A549 (cell line): ENCODE measurements around the gene TPRG1L. TPM values are rescaled to one million over a fixed set of nuclear protein-coding genes. Genes with fewer than 3 reads are reported as not detected.

ENCODE experiments used
- ATAC-seq, 2 experiments: fragments of 200-7000 bp in 1 of 2; fragments of >200 bp in 1 of 2; cut with Nextera tagmentation in 1 of 2; cut with Tn5 transposase in 1 of 2; 3 replicates each; pipeline versions ENCODE4 v1.8.0 to v1.9.1; 2018 to 2020; ENCODE audit warnings: mild to moderate bottlenecking in 1 of 2, moderate library complexity in 1 of 2
- CTCF ChIA-PET: fragments of 300-600 bp; sonication (Branson Sonifier 250); formaldehyde crosslinking; extraction: SDS; loops from one replicate; lab custom pipeline; 2021; ENCODE audit warnings: antibody characterized with exemption, inconsistent platforms; lab: Yijun Ruan, JAX
- POLR2A ChIA-PET: fragments of 350-600 bp; formaldehyde crosslinking; extraction: SDS; loops from one replicate; lab custom pipeline; 2021; ENCODE audit warnings: antibody characterized with exemption, inconsistent platforms; lab: Yijun Ruan, JAX
- DNase-seq, 2 experiments: peaks; one replicate each; pipeline versions ENCODE4 v3.0.0 to v3.0.0-alpha.2; 2011 to 2016; ENCODE audit warnings: low read depth in 1 of 2, low spot score in 1 of 2
- FAIRE-seq: peaks from 2 replicates; lab custom pipeline; 2011; peaks lifted over from hg19 to GRCh38; lab: Jason Lieb, UNC
- H3K27ac ChIP-seq, 2 experiments: fragments of >200 bp; sonication (Bioruptor Twin); formaldehyde crosslinking; 3 replicates each; pipeline ENCODE4 v1.5.1; 2016 to 2017
- H3K4me1 ChIP-seq: fragments of >200 bp; sonication (Bioruptor Twin); formaldehyde crosslinking; 3 replicates; pipeline ENCODE4 v1.6.1; 2016
- H3K4me2 ChIP-seq: fragments of >200 bp; sonication (Bioruptor Twin); formaldehyde crosslinking; 3 replicates; pipeline ENCODE4 v1.6.1; 2016
- H3K4me3 ChIP-seq: fragments of >200 bp; sonication (Bioruptor Twin); formaldehyde crosslinking; 3 replicates; pipeline ENCODE4 v1.5.1; 2016
- H3K9me3 ChIP-seq: fragments of >200 bp; sonication (Bioruptor Twin); formaldehyde crosslinking; 3 replicates; pipeline ENCODE4 v1.6.1; 2016
- BHLHE40 ChIP-seq: IDR thresholded peaks from 2 replicates; pipeline ENCODE4 v1.6.1; 2012; ENCODE audit warnings: low read depth, low read length, inconsistent platforms
- CEBPB ChIP-seq, 2 experiments: fragments of >200 bp in 1 of 2; sonication (Bioruptor Twin) in 1 of 2; formaldehyde crosslinking in 1 of 2; IDR thresholded peaks; 2 replicates each; pipeline ENCODE4 v1.6.1; 2012 to 2016
- CHD4 ChIP-seq: fragments of 200-600 bp; sonication (generic); IDR thresholded peaks from 2 replicates; pipeline ENCODE4 v1.6.1; 2016; ENCODE audit warnings: antibody characterized with exemption, mild to moderate bottlenecking, borderline replicate concordance
- CTCF ChIP-seq: fragments of >200 bp; sonication (Bioruptor Twin); formaldehyde crosslinking; IDR thresholded peaks from 3 replicates; pipeline ENCODE4 v1.5.1; 2016
- E2F6 ChIP-seq: IDR thresholded peaks from 2 replicates; pipeline ENCODE4 v1.6.1; 2012; ENCODE audit warnings: low read depth, borderline replicate concordance
- HDAC2 ChIP-seq: fragments of 200-600 bp; sonication (generic); IDR thresholded peaks from 2 replicates; pipeline ENCODE4 v1.6.1; 2016
- HEYL ChIP-seq: fragments of 250-450 bp; sonication (Bioruptor Pico); IDR thresholded peaks from 2 replicates; pipeline ENCODE4 v1.8.0; 2021; ENCODE audit warnings: mild to moderate bottlenecking, moderate library complexity
- HMGXB4 ChIP-seq: fragments of 250-450 bp; sonication (Bioruptor Pico); IDR thresholded peaks from 2 replicates; pipeline ENCODE4 v1.5.0; 2021; ENCODE audit warnings: mild to moderate bottlenecking, moderate library complexity, borderline replicate concordance
- HOXB13 ChIP-seq: fragments of 250-450 bp; sonication (Bioruptor Pico); IDR thresholded peaks from 2 replicates; pipeline ENCODE4 v1.5.0; 2020; ENCODE audit warnings: low read depth, mild to moderate bottlenecking, moderate library complexity
- JUNB ChIP-seq: fragments of >200 bp; sonication (Bioruptor Twin); formaldehyde crosslinking; IDR thresholded peaks from 2 replicates; pipeline ENCODE4 v1.6.1; 2016
- KDM5A ChIP-seq: fragments of 200-600 bp; sonication (generic); IDR thresholded peaks from 2 replicates; pipeline ENCODE4 v1.6.1; 2016; ENCODE audit warnings: antibody characterized with exemption, mild to moderate bottlenecking
- MAFK ChIP-seq: fragments of 450-650 bp; IDR thresholded peaks from 2 replicates; pipeline ENCODE4 v1.6.1; 2014; ENCODE audit not compliant: partially characterized antibody
- MAZ ChIP-seq: fragments of 150-350 bp; IDR thresholded peaks from 2 replicates; pipeline ENCODE4 v1.6.1; 2014; ENCODE audit warnings: antibody characterized with exemption, low read depth, low read length, borderline replicate concordance
- MYC ChIP-seq: IDR thresholded peaks from 2 replicates; pipeline ENCODE4 v1.6.1; 2012; ENCODE audit warnings: mild to moderate bottlenecking, inconsistent platforms, low read length, improper control_type of control experiment, borderline replicate concordance
- NFE2L2 ChIP-seq: fragments of 150-350 bp; conservative IDR thresholded peaks from 2 replicates; pipeline ENCODE4 v1.6.1; 2014; ENCODE audit warnings: low read length
- NPAS2 ChIP-seq: fragments of 250-450 bp; sonication (Bioruptor Pico); IDR thresholded peaks from 2 replicates; pipeline ENCODE4 v1.8.0; 2022; ENCODE audit warnings: mild to moderate bottlenecking, moderate library complexity, borderline replicate concordance
- NR3C1 ChIP-seq: fragments of >200 bp; sonication (Bioruptor Twin); formaldehyde crosslinking; IDR thresholded peaks from 3 replicates; pipeline ENCODE4 v1.6.1; 2017
- POLR2AphosphoS2 ChIP-seq: conservative IDR thresholded peaks from 2 replicates; pipeline ENCODE4 v1.6.1; 2012; ENCODE audit warnings: low read length, improper control_type of control experiment, inconsistent platforms
- RAD21 ChIP-seq, 2 experiments: fragments of >200 bp in 1 of 2; sonication (Bioruptor Twin) in 1 of 2; formaldehyde crosslinking in 1 of 2; IDR thresholded peaks in 1 of 2; conservative IDR thresholded peaks in 1 of 2; 2 replicates in 1 of 2; 3 replicates in 1 of 2; pipeline ENCODE4 v1.6.1; 2012 to 2018; ENCODE audit warnings: inconsistent platforms in 1 of 2
- RCOR1 ChIP-seq: fragments of 150-350 bp; IDR thresholded peaks from 2 replicates; pipeline ENCODE4 v1.6.1; 2014; ENCODE audit warnings: antibody characterized with exemption, low read length, low read depth
- RFX5 ChIP-seq: fragments of 450-650 bp; IDR thresholded peaks from 2 replicates; pipeline ENCODE4 v1.7.1; 2014; ENCODE audit warnings: antibody characterized with exemption, mild to moderate bottlenecking, moderate library complexity
- RNF2 ChIP-seq: fragments of 200-600 bp; sonication (generic); IDR thresholded peaks from 2 replicates; pipeline ENCODE4 v1.6.1; 2016; ENCODE audit warnings: low read depth, mild to moderate bottlenecking, antibody characterized with exemption, moderate library complexity, borderline replicate concordance
- TP53 ChIP-seq: fragments of 250-450 bp; sonication (Bioruptor Pico); IDR thresholded peaks from 2 replicates; pipeline ENCODE4 v1.5.0; 2021; ENCODE audit warnings: mild to moderate bottlenecking, moderate library complexity
- ZNF302 ChIP-seq: fragments of 250-450 bp; sonication (Bioruptor Pico); IDR thresholded peaks from 2 replicates; pipeline ENCODE4 v1.9.0; 2021; ENCODE audit warnings: inconsistent platforms, mild to moderate bottlenecking, moderate library complexity
- WGBS: methylation state at CpG from one replicate; pipeline ENCODE4 v1.1.6; 2017; ENCODE audit errors: missing lambda C conversion rate; 5-methylcytosine and 5-hydroxymethylcytosine counted together
- polyA plus RNA-seq, 4 experiments: library from polyadenylated mRNA; depleted of rRNA in 3 of 4; stranded (reverse); fragments of >200 nt; fragmentation: RNase III in 1 of 4; extraction: RNeasy Plus Mini Kit Qiagen cat#74134 plus additional on column Dnase treatment in 1 of 4; gene quantifications; 2 replicates in 3 of 4; 3 replicates in 1 of 4; pipeline ENCODE4 v1.2.3, GENCODE V29; 2011 to 2017

TPRG1L gene
- polyA plus RNA-seq, 2 of the 4 experiments (the other 2 are of a cell fraction), result 13.1 to 20.1 TPM

GRCh38 chr1:3664700-3665375, 40.0 kb downstream of the TPRG1L start (continued):
- TF ChIP-seq NR3C1 (no peak), CEBPB (IDR thresholded peaks at IDR 0.05) (no peak), HMGXB4 (no peak), POLR2AphosphoS2 (no peak), JUNB (no peak), HEYL (no peak), CHD4 (no peak), BHLHE40 (no peak), RCOR1 (no peak), KDM5A (no peak), RAD21 (conservative IDR thresholded peaks at IDR 0.05 in 1 of 2, IDR thresholded peaks at IDR 0.05 in 1 of 2) (no peak)

- Histone ChIP-seq H3K4me2 (no peak overlapping the region; the same call in 2 of the 3 replicates), H3K9me3 (no peaks in the 10 kb centered on the region), H3K4me1 (peaks cover 10% of the 10 kb centered on the region), H3K27ac (no peak overlapping the region), H3K4me3 (no peak overlapping the region)
- FAIRE-seq, result no peak
- TF ChIP-seq HOXB13 (no peak), CTCF (no peak), MYC (no peak), MAFK (no peak), TP53 (CRISPR knock-in tag) (no peak), RFX5 (no peak), RNF2 (no peak), NFE2L2 (no peak), HDAC2 (no peak), NPAS2 (CRISPR knock-in tag) (no peak), CHD4 (no peak), HMGXB4 (no peak), ZNF302 (CRISPR knock-in tag) (no peak), MAZ (no peak), E2F6 (no peak)
- WGBS, result 60% methylated on average over 6 of the region's 8 CpGs
- DNase-seq, result no peak
- ChIA-PET POLR2A (no interaction called here), CTCF (interaction anchor here (1.4 kb wide), 1 partner anchor 28 kb away, joined by 4 read pairs; no protein-coding TSS in a partner anchor)
- no peak for ATAC-seq
Observed at GRCh38 chr1:3668148-3668547, 43.3 kb downstream of the TPRG1L start.
